PC-3 (cell line): ENCODE results near the gene TOGARAM2.

Experiments
- CTCF ChIP-seq: fragments of 300-600 bp; sonication (generic); conservative IDR thresholded peaks from 2 replicates; pipeline ENCODE4 v1.5.1; 2017; ENCODE audit warnings: antibody characterized with exemption, low read depth, mild to moderate bottlenecking, low read length
- EZH2 ChIP-seq: fragments of 300-600 bp; sonication (generic); IDR thresholded peaks from one replicate; pipeline ENCODE4 v1.6.1; 2017; ENCODE audit warnings: antibody characterized with exemption, mild to moderate bottlenecking, low read length; ENCODE audit not compliant: unreplicated experiment
- EZH2phosphoT487 ChIP-seq: fragments of 300-600 bp; sonication (generic); IDR thresholded peaks from 2 replicates; pipeline ENCODE4 v1.6.1; 2018; ENCODE audit warnings: mild to moderate bottlenecking, antibody characterized with exemption, low read length, borderline replicate concordance

DNA sequence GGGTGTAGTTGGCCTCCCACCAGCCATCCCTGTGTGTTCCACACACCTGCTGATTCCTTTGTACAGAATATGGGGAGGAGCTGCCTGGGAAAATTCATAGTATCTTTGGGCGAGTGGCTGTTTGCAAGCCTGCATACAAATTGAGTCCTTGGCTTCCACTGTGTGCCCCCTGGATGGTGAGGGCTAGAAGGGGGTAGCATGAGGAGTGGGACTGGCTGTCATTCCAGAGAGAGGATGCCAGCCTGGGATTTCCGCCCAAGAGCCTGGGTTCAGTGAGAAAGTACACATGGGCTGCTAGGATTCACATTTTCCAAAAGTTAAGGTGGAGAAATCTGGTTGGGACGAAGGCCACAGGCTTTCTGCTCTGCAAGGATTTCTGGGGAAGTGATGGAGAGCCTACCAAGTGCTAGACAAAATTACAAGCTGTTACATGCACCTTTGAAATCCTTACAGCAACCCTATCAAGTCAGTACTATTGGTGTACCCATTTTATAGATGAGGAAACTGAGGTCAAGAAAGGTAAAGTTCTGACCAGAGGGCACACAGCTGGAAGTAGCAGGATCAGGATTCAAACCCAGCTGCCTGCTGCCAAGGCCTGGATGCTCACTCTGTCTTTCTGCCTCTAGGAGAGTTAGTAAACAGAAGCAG lies 606 bp upstream of the TOGARAM2 start:
- TF ChIP-seq CTCF (no peak), EZH2 (no peak), EZH2phosphoT487 (no peak)
